Progenitor cell of endocrine pancreas (in vitro differentiated cells): ENCODE measurements around the gene FSTL4. TPM values are rescaled to one million over a fixed set of nuclear protein-coding genes. Genes with fewer than 3 reads are reported as not detected.
"Not testable (repeated sequence)": the region's sequence is repeated elsewhere in the genome, so short reads cannot be mapped to it uniquely, and the experiment has no call there.

Experiments used
- DNase-seq: peaks from one replicate; pipeline ENCODE4 v3.0.0; 2021; ENCODE audit warnings: low spot score; ENCODE audit not compliant: unreplicated experiment
- H3K27ac Mint-ChIP-seq: 2 replicates; pipeline ENCODE4 v1.8.0; 2021; ENCODE audit warnings: mild to moderate bottlenecking, moderate library complexity, mixed read lengths
- H3K27me3 Mint-ChIP-seq: 2 replicates; pipeline ENCODE4 v1.8.0; 2021; ENCODE audit warnings: mixed read lengths
- H3K36me3 Mint-ChIP-seq: 2 replicates; pipeline ENCODE4 v1.8.0; 2022; ENCODE audit warnings: mixed read lengths; ENCODE audit not compliant: insufficient read depth
- H3K4me1 Mint-ChIP-seq: 2 replicates; pipeline ENCODE4 v1.8.0; 2021; ENCODE audit warnings: low read depth, mixed read lengths
- H3K4me3 Mint-ChIP-seq: 2 replicates; pipeline ENCODE4 v1.8.0; 2021; ENCODE audit warnings: low read depth, mild to moderate bottlenecking, moderate library complexity, mixed read lengths
- H3K9me3 Mint-ChIP-seq: 2 replicates; pipeline ENCODE4 v1.8.0; 2021; ENCODE audit warnings: low read depth, mixed read lengths
- CTCF ChIP-seq: fragments of 200-600 bp; sonication (generic); IDR thresholded peaks from one replicate; pipeline ENCODE4 v1.5.0; 2021; ENCODE audit warnings: antibody characterized with exemption, mild to moderate bottlenecking; ENCODE audit not compliant: unreplicated experiment
- total RNA-seq: library from RNA; stranded (reverse); gene quantifications from 2 replicates; pipeline ENCODE4 v1.2.1, GENCODE V29; 2021

FSTL4 gene
- total RNA-seq, 1 donor from 2014 or later, result 2.4 TPM

GRCh38 chr5:133192716-133193115 lies 419.6 kb downstream of the FSTL4 start:
- H3K9me3 Mint-ChIP-seq, result no peaks in the 10 kb centered on the region
- H3K36me3 Mint-ChIP-seq, result no peaks in the 10 kb centered on the region
- no peak for DNase-seq
- no peak overlapping the region for H3K27ac Mint-ChIP-seq
- no peak overlapping the region for H3K4me3 Mint-ChIP-seq
- peaks cover 18% of the 10 kb centered on the region for H3K27me3 Mint-ChIP-seq
- H3K4me1 Mint-ChIP-seq, result no peaks in the 10 kb centered on the region
- TF ChIP-seq CTCF, result no peak

GRCh38 chr5:133189881-133190280 lies 422.5 kb downstream of the FSTL4 start:
- Mint-ChIP-seq H3K4me3 (no peak overlapping the region), H3K36me3 (no peaks in the 10 kb centered on the region), H3K4me1 (no peaks in the 10 kb centered on the region), H3K27me3 (peaks cover 11% of the 10 kb centered on the region), H3K9me3 (no peaks in the 10 kb centered on the region), H3K27ac (no peak overlapping the region)
- TF ChIP-seq CTCF, result no peak
- DNase-seq, result no peak

- DNase-seq, result no peak
- no peaks in the 10 kb centered on the region for H3K27me3 Mint-ChIP-seq
- no peak overlapping the region for H3K27ac Mint-ChIP-seq
- no peaks in the 10 kb centered on the region for H3K9me3 Mint-ChIP-seq
- TF ChIP-seq CTCF, result no peak
- H3K4me3 Mint-ChIP-seq, result no peak overlapping the region
- H3K36me3 Mint-ChIP-seq, result no peaks in the 10 kb centered on the region
- no peaks in the 10 kb centered on the region for H3K4me1 Mint-ChIP-seq
Observed at GRCh38 chr5:133179405-133179804, 432.9 kb downstream of the FSTL4 start.

GRCh38 chr5:133170756-133171387 lies 441.5 kb downstream of the FSTL4 start:
- not testable (repeated sequence) for H3K27me3 Mint-ChIP-seq, H3K4me3 Mint-ChIP-seq, H3K27ac Mint-ChIP-seq, H3K4me1 Mint-ChIP-seq, H3K36me3 Mint-ChIP-seq, DNase-seq
- peaks cover 18% of the 10 kb centered on the region for H3K9me3 Mint-ChIP-seq

- Mint-ChIP-seq H3K9me3 (peaks cover 15% of the 10 kb centered on the region), H3K4me1 (no peaks in the 10 kb centered on the region), H3K27ac (no peak overlapping the region), H3K4me3 (no peak overlapping the region), H3K27me3 (no peaks in the 10 kb centered on the region), H3K36me3 (peaks cover 2% of the 10 kb centered on the region)
- no peak for TF ChIP-seq CTCF
- DNase-seq, result no peak
Observed at GRCh38 chr5:133164759-133165158, 447.6 kb downstream of the FSTL4 start.

GRCh38 chr5:133163839-133164238 lies 448.5 kb downstream of the FSTL4 start:
- Mint-ChIP-seq H3K36me3 (no peaks in the 10 kb centered on the region), H3K27ac (no peak overlapping the region), H3K27me3 (no peaks in the 10 kb centered on the region), H3K4me1 (no peaks in the 10 kb centered on the region), H3K9me3 (peaks cover 11% of the 10 kb centered on the region), H3K4me3 (no peak overlapping the region)
- no peak for TF ChIP-seq CTCF
- no peak for DNase-seq
